ENCODE data around the gene QKI. TPM values are rescaled to one million over a fixed set of nuclear protein-coding genes. Genes with fewer than 3 reads are reported as not detected.

The QKI gene
- total RNA-seq, 3 donors from 2014 or later = 158 to 304 (median 172) TPM

DNA sequence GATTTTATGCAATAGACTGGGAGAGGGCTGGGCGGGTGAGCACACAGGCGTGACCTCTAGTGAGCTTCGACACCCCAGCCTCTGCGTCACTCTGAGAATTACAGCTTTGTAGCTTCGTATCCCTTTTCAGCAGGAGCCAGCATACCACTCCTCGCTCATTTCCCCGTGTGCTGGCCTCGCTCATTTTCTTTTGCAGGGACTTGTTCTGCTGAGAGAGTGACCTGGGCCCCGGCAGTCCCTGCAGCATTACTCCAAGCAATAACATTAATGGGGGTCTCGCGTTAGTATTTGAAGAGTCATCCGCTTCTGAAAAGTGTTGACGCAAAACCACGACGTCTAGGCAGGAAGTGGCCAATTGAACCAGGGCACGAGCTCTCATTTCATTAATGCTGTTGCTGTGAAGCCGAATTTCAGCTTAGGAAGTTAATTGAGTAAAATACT is 193.7 kb downstream of the QKI start:
- no peak for DNase-seq (ENCODE audit: low spot score in 2 of 2)
- H3K4me3 ChIP-seq = no peak overlapping the region
- no peak overlapping the region for H3K27ac ChIP-seq
- no peaks in the 10 kb centered on the region for H3K36me3 ChIP-seq
- intact Hi-C loops (cut with DNase I; ENCODE audit: low total_unique reads) = no loop called here
- H3K9me3 ChIP-seq = no peaks in the 10 kb centered on the region
- no peaks in the 10 kb centered on the region for H3K4me1 ChIP-seq
- H3K27me3 ChIP-seq = no peaks in the 10 kb centered on the region
- TF ChIP-seq, protein P1, sequence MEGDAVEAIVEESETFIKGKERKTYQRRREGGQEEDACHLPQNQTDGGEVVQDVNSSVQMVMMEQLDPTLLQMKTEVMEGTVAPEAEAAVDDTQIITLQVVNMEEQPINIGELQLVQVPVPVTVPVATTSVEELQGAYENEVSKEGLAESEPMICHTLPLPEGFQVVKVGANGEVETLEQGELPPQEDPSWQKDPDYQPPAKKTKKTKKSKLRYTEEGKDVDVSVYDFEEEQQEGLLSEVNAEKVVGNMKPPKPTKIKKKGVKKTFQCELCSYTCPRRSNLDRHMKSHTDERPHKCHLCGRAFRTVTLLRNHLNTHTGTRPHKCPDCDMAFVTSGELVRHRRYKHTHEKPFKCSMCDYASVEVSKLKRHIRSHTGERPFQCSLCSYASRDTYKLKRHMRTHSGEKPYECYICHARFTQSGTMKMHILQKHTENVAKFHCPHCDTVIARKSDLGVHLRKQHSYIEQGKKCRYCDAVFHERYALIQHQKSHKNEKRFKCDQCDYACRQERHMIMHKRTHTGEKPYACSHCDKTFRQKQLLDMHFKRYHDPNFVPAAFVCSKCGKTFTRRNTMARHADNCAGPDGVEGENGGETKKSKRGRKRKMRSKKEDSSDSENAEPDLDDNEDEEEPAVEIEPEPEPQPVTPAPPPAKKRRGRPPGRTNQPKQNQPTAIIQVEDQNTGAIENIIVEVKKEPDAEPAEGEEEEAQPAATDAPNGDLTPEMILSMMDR (IDR thresholded peaks at IDR 0.05) = no peak
- TF ChIP-seq POLR2AphosphoS5 (IDR thresholded peaks at IDR 0.05) (no peak), POLR2A (IDR thresholded peaks at IDR 0.05) (no peak)

DNA sequence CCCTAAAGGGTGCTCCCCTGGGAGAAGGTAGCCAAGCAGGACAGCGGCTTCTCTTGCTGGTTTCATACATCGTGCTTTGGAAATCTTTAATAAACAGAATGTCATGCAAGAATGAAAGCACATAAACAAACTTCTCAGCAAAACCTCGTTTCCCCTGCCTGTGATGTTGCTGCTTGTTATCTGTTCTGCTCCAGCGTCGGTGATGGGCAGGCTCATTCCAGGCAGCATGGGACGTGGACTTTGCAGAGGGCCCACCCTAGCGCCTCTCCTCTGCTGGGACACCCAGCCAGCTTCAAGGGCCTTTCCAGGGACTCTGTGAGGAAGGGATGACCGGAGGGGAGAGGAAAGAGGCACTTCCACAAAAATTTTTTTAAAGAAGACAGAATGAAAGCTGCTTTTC is 197.7 kb downstream of the QKI start:
- H3K4me1 ChIP-seq = no peaks in the 10 kb centered on the region
- TF ChIP-seq, protein P1 (IDR thresholded peaks at IDR 0.05) = no peak
- TF ChIP-seq POLR2AphosphoS5 (IDR thresholded peaks at IDR 0.05) (no peak), POLR2A (IDR thresholded peaks at IDR 0.05) (no peak)
- no peaks in the 10 kb centered on the region for H3K27me3 ChIP-seq
- H3K36me3 ChIP-seq = no peaks in the 10 kb centered on the region
- intact Hi-C loops (cut with DNase I; ENCODE audit: low total_unique reads) = no loop called here
- no peak for DNase-seq (ENCODE audit: low spot score in 2 of 2)
- no peaks in the 10 kb centered on the region for H3K9me3 ChIP-seq
- H3K27ac ChIP-seq = no peak overlapping the region
- no peak overlapping the region for H3K4me3 ChIP-seq

DNA sequence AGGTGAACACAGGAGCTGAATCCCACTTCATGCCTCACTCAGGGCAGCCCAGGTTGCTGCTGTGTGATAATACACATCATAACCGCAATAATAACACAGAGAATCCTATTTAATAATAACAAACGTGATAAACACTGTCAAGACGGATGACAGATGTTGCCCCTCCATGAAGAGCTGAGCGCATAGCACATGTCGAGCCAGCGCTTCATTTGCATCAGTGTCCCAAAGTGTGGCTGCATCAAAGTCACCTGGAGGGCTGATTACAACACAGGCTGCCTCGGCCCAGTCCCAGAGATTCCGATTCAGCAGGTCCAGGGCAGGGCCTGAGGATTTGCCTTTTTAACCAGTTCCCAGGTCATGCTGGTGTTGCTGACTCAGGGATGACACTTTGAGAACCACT is 198.5 kb downstream of the QKI start:
- Histone ChIP-seq H3K36me3 (no peaks in the 10 kb centered on the region), H3K9me3 (no peaks in the 10 kb centered on the region), H3K27ac (no peak overlapping the region), H3K4me1 (no peaks in the 10 kb centered on the region), H3K27me3 (no peaks in the 10 kb centered on the region), H3K4me3 (no peak overlapping the region)
- no peak for TF ChIP-seq POLR2AphosphoS5 (IDR thresholded peaks at IDR 0.05)
- TF ChIP-seq, protein P1 (IDR thresholded peaks at IDR 0.05) = no peak
- TF ChIP-seq POLR2A (IDR thresholded peaks at IDR 0.05) = no peak
- intact Hi-C loops (cut with DNase I; ENCODE audit: low total_unique reads) = no loop called here
- DNase-seq (ENCODE audit: low spot score in 2 of 2) = no peak

DNA sequence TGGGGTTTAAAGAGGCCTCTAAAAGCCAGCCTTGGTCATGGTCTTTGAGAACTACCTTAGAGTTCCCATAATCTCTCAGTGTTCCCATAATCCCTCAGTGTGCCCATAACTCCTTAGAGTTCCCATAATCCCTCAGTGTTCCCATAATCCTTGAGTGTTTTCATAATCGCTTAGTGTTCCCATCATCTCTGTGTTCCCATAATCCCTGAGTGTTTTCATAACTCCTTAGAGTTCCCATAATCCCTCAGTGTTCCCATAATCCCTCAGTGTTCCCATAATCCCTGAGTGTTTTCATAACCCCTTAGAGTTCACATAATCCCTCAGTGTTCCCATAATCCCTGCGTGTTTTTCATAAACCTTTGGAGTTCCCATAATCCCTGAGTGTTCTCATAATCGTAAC is 199.2 kb downstream of the QKI start:
- DNase-seq (ENCODE audit: low spot score in 2 of 2) = no peak
- Histone ChIP-seq H3K36me3 (no peaks in the 10 kb centered on the region), H3K27me3 (no peaks in the 10 kb centered on the region), H3K4me1 (no peaks in the 10 kb centered on the region), H3K4me3 (no peak overlapping the region), H3K9me3 (no peaks in the 10 kb centered on the region), H3K27ac (no peak overlapping the region)
- intact Hi-C loops (cut with DNase I; ENCODE audit: low total_unique reads) = no loop called here
- TF ChIP-seq POLR2AphosphoS5 (IDR thresholded peaks at IDR 0.05) (no peak), POLR2A (IDR thresholded peaks at IDR 0.05) (no peak)
- TF ChIP-seq, protein P1 (IDR thresholded peaks at IDR 0.05) = no peak

DNA sequence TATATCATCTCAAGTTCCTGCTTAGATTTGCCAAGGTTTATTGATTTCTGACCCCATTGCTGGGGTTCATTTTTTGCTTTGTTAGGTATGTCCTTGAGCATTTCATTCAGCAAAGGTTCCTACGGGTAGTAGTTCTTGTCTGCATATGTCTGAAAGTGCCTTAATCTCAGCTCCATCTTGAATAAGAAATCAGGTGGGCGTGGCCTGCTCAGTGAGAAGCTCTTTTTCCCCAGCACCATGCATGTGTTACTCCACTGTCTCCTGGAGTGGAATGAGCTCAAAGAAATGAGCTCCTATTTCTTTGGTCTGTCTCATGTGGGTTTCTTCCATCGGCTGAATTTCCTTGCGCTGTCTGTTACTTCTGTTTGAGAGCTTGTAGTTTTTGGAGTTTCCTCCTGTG is 201.9 kb downstream of the QKI start:
- no peaks in the 10 kb centered on the region for H3K27me3 ChIP-seq
- TF ChIP-seq POLR2AphosphoS5 (IDR thresholded peaks at IDR 0.05) (no peak), POLR2A (IDR thresholded peaks at IDR 0.05) (no peak)
- TF ChIP-seq, protein P1 (IDR thresholded peaks at IDR 0.05) = no peak
- H3K27ac ChIP-seq = no peak overlapping the region
- no peak overlapping the region for H3K4me3 ChIP-seq
- intact Hi-C loops (cut with DNase I; ENCODE audit: low total_unique reads) = no loop called here
- DNase-seq (ENCODE audit: low spot score in 2 of 2) = no peak
- H3K4me1 ChIP-seq = no peaks in the 10 kb centered on the region
- H3K9me3 ChIP-seq = no peaks in the 10 kb centered on the region
- H3K36me3 ChIP-seq = no peaks in the 10 kb centered on the region

Data from breast epithelium (tissue), 4 donors.